Common myeloid progenitor, CD34-positive (primary cell): ENCODE results near the gene ZNF468.
"Not testable (repeated sequence)": the region's sequence is repeated elsewhere in the genome, so short reads cannot be mapped to it uniquely, and the experiment has no call there.

Experiments
- CTCF ChIA-PET: fragments of 350-600 bp; sonication (Branson Sonifier 250); formaldehyde crosslinking; loops from one replicate; lab custom pipeline; 2021; ENCODE audit warnings: antibody characterized with exemption; lab: Charles Lee
- POLR2A ChIA-PET: fragments of 350-600 bp; sonication (Branson Sonifier 250); formaldehyde crosslinking; loops from one replicate; lab custom pipeline; 2021; ENCODE audit warnings: antibody characterized with exemption; lab: Charles Lee
- DNase-seq, 3 donors: peaks; one replicate each; pipeline versions ENCODE4 v3.0.0 to v3.0.0-alpha.2; 2013
- H3K27ac ChIP-seq, 2 experiments: 1 replicate in 1 of 2; 2 replicates in 1 of 2; pipeline ENCODE4 v1.7.0; 2013; ENCODE audit warnings: inconsistent platforms in 2 of 2, low read length in 2 of 2, mild to moderate bottlenecking in 2 of 2, low read depth in 1 of 2, moderate library complexity in 1 of 2; ENCODE audit not compliant: severe bottlenecking in 2 of 2, insufficient read depth in 1 of 2, poor library complexity in 1 of 2
- H3K27me3 ChIP-seq, 5 experiments: replicated peaks in 2 of 5; 1 replicate in 3 of 5; 2 replicates in 2 of 5; pipeline versions ENCODE4 v1.6.1 to v1.7.0; 2013; ENCODE audit warnings: low read length in 4 of 5, mild to moderate bottlenecking in 2 of 5, moderate library complexity in 2 of 5, inconsistent platforms in 1 of 5; ENCODE audit not compliant: insufficient read depth in 5 of 5, control insufficient read depth in 4 of 5
- H3K36me3 ChIP-seq, 4 experiments: 1 replicate in 2 of 4; 2 replicates in 2 of 4; pipeline versions ENCODE4 v1.6.1 to v1.7.0; 2013; ENCODE audit warnings: low read length in 3 of 4, control low read depth in 1 of 4, mild to moderate bottlenecking in 1 of 4; ENCODE audit not compliant: control insufficient read depth in 4 of 4, insufficient read depth in 4 of 4
- H3K4me1 ChIP-seq, 4 experiments: 1 replicate in 3 of 4; 2 replicates in 1 of 4; pipeline versions ENCODE4 v1.6.1 to v1.7.1; 2013; ENCODE audit warnings: low read length in 3 of 4, mild to moderate bottlenecking in 3 of 4, control low read depth in 1 of 4, inconsistent platforms in 1 of 4, moderate library complexity in 1 of 4; ENCODE audit not compliant: control insufficient read depth in 4 of 4, insufficient read depth in 4 of 4; ENCODE audit errors: control extremely low read depth in 1 of 4
- H3K4me3 ChIP-seq, 7 experiments: 1 replicate in 4 of 7; 2 replicates in 3 of 7; pipeline versions ENCODE4 v1.5.1 to v1.7.0; 2013; ENCODE audit warnings: mild to moderate bottlenecking in 7 of 7, low read length in 6 of 7, moderate library complexity in 6 of 7, inconsistent platforms in 2 of 7, low read depth in 2 of 7, control low read depth in 1 of 7; ENCODE audit not compliant: insufficient read depth in 4 of 7, control insufficient read depth in 1 of 7; ENCODE audit errors: extremely low read depth in 1 of 7
- H3K9me3 ChIP-seq, 5 experiments: 1 replicate in 4 of 5; 2 replicates in 1 of 5; pipeline versions ENCODE4 v1.6.1 to v1.7.1; 2013; ENCODE audit warnings: low read length in 4 of 5, mild to moderate bottlenecking in 2 of 5, inconsistent platforms in 1 of 5, low read depth in 1 of 5, moderate library complexity in 1 of 5; ENCODE audit not compliant: control insufficient read depth in 4 of 5, insufficient read depth in 2 of 5; ENCODE audit errors: control extremely low read depth in 1 of 5
- WGBS: methylation state at CpG from one replicate; pipeline ENCODE4 v1.1.5; 2013; ENCODE audit not compliant: insufficient coverage; 5-methylcytosine and 5-hydroxymethylcytosine counted together

ZNF468 gene

GRCh38 chr19:52896431-52897137 is 39.2 kb upstream of the ZNF468 start:
- WGBS, result 50% methylated on average over 15 of the region's 24 CpGs
- ChIA-PET POLR2A (no interaction called here), CTCF (no interaction called here)
- Histone ChIP-seq H3K4me3 (peak overlapping the region; percentile 57 to 99 (median 89)), H3K4me1 (peaks cover 0 to 16% (median 12%) of the 10 kb centered on the region in 4 experiments), H3K36me3 (peaks cover 0 to 21% (median 8%) of the 10 kb centered on the region in 4 experiments), H3K9me3 (peaks cover 0 to 6% (median 0%) of the 10 kb centered on the region in 5 experiments), H3K27ac (peak overlapping the region; percentile 86 to 93), H3K27me3 (no peaks in the 10 kb centered on the region)
- peak; percentile 5 to 44 (median 23) for DNase-seq

GRCh38 chr19:52891336-52891735 is 33.9 kb upstream of the ZNF468 start:
- no peak overlapping the region for H3K27ac ChIP-seq
- WGBS, result 35% methylated on average over 3 of the region's 4 CpGs
- ChIA-PET POLR2A (no interaction called here), CTCF (no interaction called here)
- H3K9me3 ChIP-seq, result peaks cover 0 to 17% (median 5%) of the 10 kb centered on the region in 5 experiments
- H3K36me3 ChIP-seq, result peaks cover 22 to 61% (median 39%) of the 10 kb centered on the region in 4 experiments
- no peaks in the 10 kb centered on the region for H3K27me3 ChIP-seq
- no peak overlapping the region for H3K4me3 ChIP-seq
- peaks cover 0 to 4% (median 2%) of the 10 kb centered on the region in 4 experiments for H3K4me1 ChIP-seq
- no peak for DNase-seq

- CTCF ChIA-PET, result no interaction called here
- Histone ChIP-seq H3K4me3 (no peak overlapping the region), H3K27me3 (no peaks in the 10 kb centered on the region), H3K27ac (no peak overlapping the region), H3K36me3 (peaks cover 26 to 73% (median 46%) of the 10 kb centered on the region in 4 experiments), H3K9me3 (peaks cover 0 to 24% (median 12%) of the 10 kb centered on the region in 5 experiments), H3K4me1 (no peaks in the 10 kb centered on the region)
- 100% methylated on average over 2 of the region's 4 CpGs for WGBS
- no peak for DNase-seq
- POLR2A ChIA-PET, result no interaction called here
These were observed 32.5 kb upstream of the ZNF468 start for GRCh38 chr19:52889931-52890330.

- peaks cover 0 to 28% (median 15%) of the 10 kb centered on the region in 5 experiments for H3K9me3 ChIP-seq
- 85% methylated on average over 4 of the region's 7 CpGs for WGBS
- CTCF ChIA-PET, result no interaction called here
- H3K4me3 ChIP-seq, result no peak overlapping the region
- no peak overlapping the region for H3K27ac ChIP-seq
- H3K36me3 ChIP-seq, result peaks cover 31 to 79% (median 51%) of the 10 kb centered on the region in 4 experiments
- H3K27me3 ChIP-seq, result no peaks in the 10 kb centered on the region
- DNase-seq, result no peak
- POLR2A ChIA-PET, result no interaction called here
- no peaks in the 10 kb centered on the region for H3K4me1 ChIP-seq
These were observed 31.7 kb upstream of the ZNF468 start for GRCh38 chr19:52889076-52889475.

- 87% methylated on average over 10 of the region's 11 CpGs for WGBS
- H3K4me3 ChIP-seq, result peak overlapping the region in 1 of 7 experiments; percentile 4
- POLR2A ChIA-PET, result no interaction called here
- H3K36me3 ChIP-seq, result peaks cover 39 to 75% (median 63%) of the 10 kb centered on the region in 4 experiments
- H3K4me1 ChIP-seq, result no peaks in the 10 kb centered on the region
- CTCF ChIA-PET, result no interaction called here
- H3K9me3 ChIP-seq, result peaks cover 16 to 81% (median 52%) of the 10 kb centered on the region in 5 experiments
- no peaks in the 10 kb centered on the region for H3K27me3 ChIP-seq
- DNase-seq, result no peak
- H3K27ac ChIP-seq, result no peak overlapping the region
These were observed 23.5 kb upstream of the ZNF468 start for GRCh38 chr19:52880895-52881389.

GRCh38 chr19:52872996-52873395 is 15.6 kb upstream of the ZNF468 start:
- H3K4me1 ChIP-seq, CTCF ChIA-PET, H3K27ac ChIP-seq, H3K4me3 ChIP-seq, H3K27me3 ChIP-seq, POLR2A ChIA-PET, DNase-seq, H3K36me3 ChIP-seq: not testable (repeated sequence)
- peaks cover 0 to 21% (median 3%) of the 10 kb centered on the region in 5 experiments for H3K9me3 ChIP-seq
- WGBS, result 98% methylated on average over 6 of the region's 6 CpGs

- Histone ChIP-seq H3K9me3 (peaks cover 0 to 9% (median 0%) of the 10 kb centered on the region in 5 experiments), H3K4me1 (no peaks in the 10 kb centered on the region), H3K36me3 (peaks cover 0 to 4% (median 0%) of the 10 kb centered on the region in 4 experiments), H3K27ac (no peak overlapping the region), H3K27me3 (no peaks in the 10 kb centered on the region), H3K4me3 (no peak overlapping the region)
- ChIA-PET POLR2A (no interaction called here), CTCF (no interaction called here)
- no peak for DNase-seq
- WGBS, result no CpG with 5 or more reads among the region's 3 CpGs
These were observed 14.0 kb upstream of the ZNF468 start for GRCh38 chr19:52871466-52871865.
